ENCODE data around the gene SCD. TPM values are rescaled to one million over a fixed set of nuclear protein-coding genes. Genes with fewer than 3 reads are reported as not detected.

The SCD gene
- total and polyA plus RNA-seq, 9 of the 15 experiments (the other 6 are each of a cell fraction or from before 2014, with no cell fraction given): 114 to 486 (median 188) TPM

GRCh38 chr10:100382553-100382952 is 35.5 kb downstream of the SCD start (continued):
- TF ChIP-seq ELF4 (CRISPR knock-in tag; IDR thresholded peaks at IDR 0.05) (no peak), ZNF76 (CRISPR knock-in tag; IDR thresholded peaks at IDR 0.05; ENCODE audit: borderline replicate concordance) (no peak), ZNF263 (CRISPR knock-in tag; IDR thresholded peaks at IDR 0.05; ENCODE audit: borderline replicate concordance) (no peak)

- FAIRE-seq (no peak), ATAC-seq (no peak), DNase-seq (ENCODE audit: extremely low read depth in 1 of 4, low spot score in 3 of 4) (no peak)
- Histone ChIP-seq H3K27me3 (ENCODE audit: control insufficient read depth in 2 of 2, insufficient read depth in 2 of 2, low read length in 2 of 2) (no peaks in the 10 kb centered on the region), H3K27ac (ENCODE audit: extremely low read depth, low read depth, low read length) (no peak overlapping the region), H3K9me1 (ENCODE audit: control insufficient read depth, insufficient read depth, low read length) (no peaks in the 10 kb centered on the region), H3K79me2 (ENCODE audit: control insufficient read depth, insufficient read depth, low read length) (no peaks in the 10 kb centered on the region), H4K20me1 (replicated peaks; ENCODE audit: control insufficient read depth, insufficient read depth, low read length) (no peaks in the 10 kb centered on the region), H3K4me3 (no peak overlapping the region), H3K4me1 (replicated peaks in 1 of 2; ENCODE audit: control insufficient read depth in 2 of 2, insufficient read depth in 2 of 2, low read length in 2 of 2) (peaks cover 0 to 3% of the 10 kb centered on the region in 2 experiments; a peak in 1 of 5 replicates), H3K9ac (ENCODE audit: insufficient read depth in 1 of 2, low read depth in 2 of 2, low read length in 2 of 2) (no peak overlapping the region), H3K36me3 (ENCODE audit: control insufficient read depth, insufficient read depth, low read length) (peaks cover 6% of the 10 kb centered on the region; the same call in 2 of the 3 replicates), H3K4me2 (ENCODE audit: insufficient read depth, low read length) (no peak overlapping the region), H2AFZ (ENCODE audit: low read depth, low read length) (no peak overlapping the region), H3K9me3 (replicated peaks; ENCODE audit: control insufficient read depth, insufficient read depth, low read depth, low read length) (no peaks in the 10 kb centered on the region)
- TF ChIP-seq HSF4 (CRISPR knock-in tag; IDR thresholded peaks at IDR 0.05; ENCODE audit: borderline replicate concordance) (no peak), NR2F6 (CRISPR knock-in tag; IDR thresholded peaks at IDR 0.05) (no peak), ZNF696 (CRISPR knock-in tag; conservative IDR thresholded peaks at IDR 0.05) (no peak), SIX5 (IDR thresholded peaks at IDR 0.05; ENCODE audit: borderline replicate concordance in 1 of 2, insufficient read depth in 1 of 2, low read depth in 1 of 2, low read length in 2 of 2) (no peak), NCOR1 (IDR thresholded peaks at IDR 0.05) (no peak), ARHGAP35 (IDR thresholded peaks at IDR 0.05; ENCODE audit: partially characterized antibody) (no peak), ZNF239 (CRISPR knock-in tag; IDR thresholded peaks at IDR 0.05) (no peak)
- 67% methylated on average over 1 of the region's 2 CpGs for WGBS (ENCODE audit: insufficient coverage, low coverage, missing lambda C conversion rate)
- no TSS peak for BruUV-seq (replicated peaks)
- POLR2A ChIA-PET: no interaction called here
- in situ Hi-C loops (cut with MboI) (no loop called here), intact Hi-C loops (cut with micrococcal nuclease) (no loop called here)
- CTCF ChIA-PET (ENCODE audit: low intra/inter-chr PET ratio): no interaction called here
Observed at GRCh38 chr10:100383251-100383650, 36.2 kb downstream of the SCD start.
